GM12878 (cell line): Measurements from ENCODE around the gene STT3B. TPM values are rescaled to one million over a fixed set of nuclear protein-coding genes. Genes with fewer than 3 reads are reported as not detected.

Experiments used
- ATAC-seq: fragments of 200-7000 bp; cut with Tn5 transposase; 3 replicates; pipeline ENCODE4 v1.9.1; 2020; ENCODE audit warnings: mild to moderate bottlenecking, moderate library complexity
- BruUV-seq: library from RNA; stranded (reverse); fragments of 400-500 nt; replicated peaks from 2 replicates; lab custom pipeline; 2021; lab: Mats Ljungman, UMichigan
- CTCF ChIA-PET: fragments of 300-600 bp; sonication (Branson Sonifier 250); formaldehyde crosslinking; extraction: SDS; loops from one replicate; lab custom pipeline; 2021; ENCODE audit warnings: inconsistent platforms; lab: Yijun Ruan, JAX
- POLR2A ChIA-PET: fragments of 350-600 bp; formaldehyde crosslinking; extraction: SDS; loops from one replicate; lab custom pipeline; 2021; ENCODE audit warnings: inconsistent platforms; lab: Charles Lee
- RAD21 ChIA-PET: fragments of 300-600 bp; sonication (Branson Sonifier 250); formaldehyde crosslinking; loops from one replicate; lab custom pipeline; 2023; ENCODE audit warnings: antibody characterized with exemption; ENCODE audit not compliant: unreplicated experiment; lab: Charles Lee
- SMC1A ChIA-PET: fragments of 300-600 bp; sonication (Branson Sonifier 250); formaldehyde crosslinking; loops from one replicate; lab custom pipeline; 2023; ENCODE audit not compliant: unreplicated experiment, uncharacterized antibody; lab: Charles Lee
- DNase-seq: peaks from one replicate; pipeline ENCODE4 v3.0.0-alpha.2; 2011; ENCODE audit warnings: low read depth, low spot score
- FAIRE-seq: peaks from 3 replicates; lab custom pipeline; 2011; peaks lifted over from hg19 to GRCh38; lab: Jason Lieb, UNC
- H2AFZ ChIP-seq: 2 replicates; pipeline ENCODE4 v1.6.0; 2011; ENCODE audit warnings: low read depth, low read length, control low read depth; ENCODE audit not compliant: control insufficient read depth
- H3K27ac ChIP-seq: 2 replicates; pipeline ENCODE4 v1.5.1; 2011; ENCODE audit warnings: control low read depth; ENCODE audit not compliant: control insufficient read depth, insufficient read depth
- H3K27me3 ChIP-seq, 2 experiments: replicated peaks in 1 of 2; 2 replicates each; pipeline versions ENCODE4 v1.6.0 to v1.6.1; 2011; ENCODE audit warnings: low read length in 1 of 2; ENCODE audit not compliant: control insufficient read depth in 2 of 2, insufficient read depth in 2 of 2
- H3K36me3 ChIP-seq, 2 experiments: 2 replicates each; pipeline ENCODE4 v1.5.1; 2011; ENCODE audit warnings: low read length in 1 of 2; ENCODE audit not compliant: control insufficient read depth in 2 of 2, insufficient read depth in 2 of 2
- H3K4me1 ChIP-seq: 2 replicates; pipeline ENCODE4 v1.6.1; 2011; ENCODE audit warnings: mild to moderate bottlenecking, low read length, moderate library complexity, mixed read lengths; ENCODE audit not compliant: control insufficient read depth, insufficient read depth
- H3K4me2 ChIP-seq: 2 replicates; pipeline ENCODE4 v1.6.0; 2011; ENCODE audit warnings: control low read depth; ENCODE audit not compliant: control insufficient read depth, insufficient read depth
- H3K4me3 ChIP-seq: fragments of 200-600 bp; sonication (generic); 2 replicates; pipeline ENCODE4 v1.5.1; 2016
- H3K79me2 ChIP-seq: 2 replicates; pipeline ENCODE4 v1.6.0; 2011; ENCODE audit warnings: low read length; ENCODE audit not compliant: control insufficient read depth, insufficient read depth
- H3K9ac ChIP-seq: 2 replicates; pipeline ENCODE4 v1.8.0; 2011; ENCODE audit warnings: low read length, control low read depth, mixed read lengths; ENCODE audit not compliant: control insufficient read depth, insufficient read depth
- H3K9me3 ChIP-seq: replicated peaks from 3 replicates; pipeline ENCODE4 v1.5.1; 2011; ENCODE audit warnings: mild to moderate bottlenecking, low read length; ENCODE audit not compliant: control insufficient read depth, insufficient read depth
- H4K20me1 ChIP-seq: 2 replicates; pipeline ENCODE4 v1.6.0; 2011; ENCODE audit not compliant: control insufficient read depth, insufficient read depth
- POLR2AphosphoS2 ChIP-seq: IDR thresholded peaks from 2 replicates; pipeline ENCODE4 v1.6.1; 2011; ENCODE audit warnings: low read depth, mild to moderate bottlenecking, low read length, improper control_type of control experiment, moderate library complexity
- ZBTB33 ChIP-seq: fragments of 450-650 bp; IDR thresholded peaks from 2 replicates; pipeline ENCODE4 v1.6.1; 2017; ENCODE audit warnings: mild to moderate bottlenecking
- WGBS: methylation state at CpG from one replicate; pipeline ENCODE4 v1.1.6; 2016; ENCODE audit warnings: low lambda C conversion rate; ENCODE audit not compliant: insufficient replicate concordance, insufficient coverage; ENCODE audit errors: missing lambda C conversion rate; 5-methylcytosine and 5-hydroxymethylcytosine counted together
- in situ Hi-C: fragments of 300-500 bp; cut with MboI; formaldehyde crosslinking; loops from 9 replicates; pipeline ENCODE4 v1.14.3; 2018; ENCODE audit warnings: mixed read lengths
- intact Hi-C: fragments of 100-400 bp; cut with micrococcal nuclease; formaldehyde crosslinking; loops from one replicate; pipeline ENCODE4 v1.14.2; 2022; ENCODE audit not compliant: unreplicated experiment
- polyA plus RNA-seq, 11 experiments: library from polyadenylated mRNA; depleted of rRNA in 4 of 11; unstranded in 6 of 11; stranded (reverse) in 5 of 11; fragments of >200 nt; fragmentation: Nextera tagmentation in 4 of 11; fragmentation: Illumina TruSeq in 1 of 11; extraction: Ambion mirVana in 4 of 11; extraction: Trizol in 1 of 11; gene quantifications; 1 replicate in 1 of 11; 2 replicates in 10 of 11; pipeline versions ENCODE4 v1.2.1 to v1.2.3, GENCODE V29; 2011 to 2016; ENCODE audit warnings: inconsistent platforms in 2 of 11, missing spikeins in 2 of 11, low read depth in 1 of 11
- total RNA-seq, 4 experiments: library from RNA; depleted of rRNA in 3 of 4; stranded (reverse); fragments of >200 nt in 3 of 4; fragmentation: Illumina TruSeq in 1 of 4; extraction: Trizol in 1 of 4; gene quantifications; 2 replicates each; pipeline versions ENCODE4 v1.2.1 to v1.2.3, GENCODE V29; 2013 to 2021

STT3B gene
- total and polyA plus RNA-seq, 10 of the 15 experiments (the other 5 are each of a cell fraction or from before 2014, with no cell fraction given) = 19.9 to 208 (median 79.6) TPM

- Histone ChIP-seq H3K9ac (no peak overlapping the region), H3K27ac (no peak overlapping the region), H4K20me1 (peaks cover 11% of the 10 kb centered on the region; the same call in 1 of the 2 replicates), H2AFZ (no peak overlapping the region), H3K27me3 (no peaks in the 10 kb centered on the region), H3K4me3 (no peak overlapping the region), H3K4me1 (peaks cover 17% of the 10 kb centered on the region), H3K4me2 (0 out of 2 replicates have a peak overlapping the region, but pooled peaks have one; percentile 47), H3K36me3 (peaks cover 0 to 2% of the 10 kb centered on the region in 2 experiments; a peak in 1 of 4 replicates), H3K9me3 (no peaks in the 10 kb centered on the region; the same call in none of the 3 replicates), H3K79me2 (peaks cover 86% of the 10 kb centered on the region)
- ChIA-PET CTCF (interaction anchor here (1.3 to 3.2 kb wide), 2 partner anchors 9 to 22 kb away, joined by 3 to 13 read pairs; no protein-coding TSS in a partner anchor), POLR2A (interaction anchor here (0.5 to 1.0 kb wide), 2 partner anchors 41 to 44 kb away, joined by 3 to 6 read pairs; partner anchors contain the start of gene STT3B), RAD21 (interaction anchor here (1.8 kb wide), 1 partner anchor 33 kb away, joined by 5 read pairs; no protein-coding TSS in a partner anchor), SMC1A (interaction anchor here (0.6 kb wide), 1 partner anchor 44 kb away, joined by 3 read pairs; no protein-coding TSS in a partner anchor)
- no TSS peak for BruUV-seq
- ATAC-seq (peak; percentile 75), FAIRE-seq (no peak), DNase-seq (no peak)
- 30% methylated on average over 3 of the region's 3 CpGs for WGBS
- TF ChIP-seq ZBTB33 (0 out of 2 replicates have a peak, but pooled peaks have one; percentile 62), POLR2AphosphoS2 (no peak)
- intact Hi-C loops = no loop called here
- in situ Hi-C loops = no loop called here
Observed at GRCh38 chr3:31573036-31573779, 40.5 kb downstream of the STT3B start.
